IMR-90 (cell line): Measurements from ENCODE around the gene SH3RF2. TPM values are rescaled to one million over a fixed set of nuclear protein-coding genes. Genes with fewer than 3 reads are reported as not detected.

Experiments used
- ATAC-seq: fragments of 200-7000 bp; cut with Tn5 transposase; 2 replicates; pipeline ENCODE4 v1.9.1; 2020; ENCODE audit warnings: low read depth, mild to moderate bottlenecking, moderate library complexity
- BruUV-seq: library from RNA; stranded (reverse); fragments of 400-500 nt; replicated peaks from 2 replicates; lab custom pipeline; 2021; lab: Mats Ljungman, UMichigan
- CTCF ChIA-PET: fragments of 300-600 bp; formaldehyde crosslinking; extraction: SDS; loops from one replicate; lab custom pipeline; 2021; ENCODE audit warnings: antibody characterized with exemption; lab: Yijun Ruan, JAX
- POLR2A ChIA-PET: fragments of 300-600 bp; sonication (Branson Sonifier 250); formaldehyde crosslinking; loops from one replicate; lab custom pipeline; 2022; ENCODE audit warnings: antibody characterized with exemption; ENCODE audit not compliant: unreplicated experiment; lab: Charles Lee
- DNase-seq: peaks from one replicate; pipeline ENCODE4 v3.0.0; 2013
- H2AFZ ChIP-seq: replicated peaks from 2 replicates; pipeline ENCODE3; 2013; ENCODE audit warnings: low read length, mild to moderate bottlenecking; ENCODE audit not compliant: poor library complexity
- H2AK5ac ChIP-seq: 2 replicates; pipeline ENCODE4 v1.6.1; 2013; ENCODE audit warnings: low read depth, low read length, inconsistent platforms
- H2AK9ac ChIP-seq: replicated peaks from 2 replicates; pipeline ENCODE3; 2013; ENCODE audit warnings: mild to moderate bottlenecking, low read depth, low read length, moderate library complexity; ENCODE audit not compliant: poor library complexity
- H2BK120ac ChIP-seq: 2 replicates; pipeline ENCODE4 v1.6.1; 2013; ENCODE audit warnings: low read depth, low read length, inconsistent platforms
- H2BK15ac ChIP-seq: 3 replicates; pipeline ENCODE4 v1.6.1; 2013; ENCODE audit warnings: low read depth, low read length, inconsistent platforms
- H2BK20ac ChIP-seq: 2 replicates; pipeline ENCODE4 v1.6.1; 2013; ENCODE audit warnings: low read depth, mild to moderate bottlenecking, inconsistent platforms, low read length, moderate library complexity
- H2BK5ac ChIP-seq: 2 replicates; pipeline ENCODE4 v1.6.1; 2013; ENCODE audit warnings: mild to moderate bottlenecking, low read depth, low read length, inconsistent platforms; ENCODE audit not compliant: poor library complexity, severe bottlenecking
- H3K14ac ChIP-seq: replicated peaks from 2 replicates; pipeline ENCODE4 v1.6.1; 2013; ENCODE audit warnings: low read depth, low read length, inconsistent platforms
- H3K18ac ChIP-seq: 2 replicates; pipeline ENCODE4 v1.6.1; 2013; ENCODE audit warnings: low read depth, low read length, control low read depth
- H3K23ac ChIP-seq: 2 replicates; pipeline ENCODE4 v1.6.1; 2013; ENCODE audit warnings: low read depth, low read length, inconsistent platforms
- H3K27ac ChIP-seq: 2 replicates; pipeline ENCODE4 v1.5.1; 2013; ENCODE audit warnings: mild to moderate bottlenecking, control low read depth, low read length; ENCODE audit not compliant: insufficient read depth
- H3K27me3 ChIP-seq: 2 replicates; pipeline ENCODE4 v1.6.1; 2013; ENCODE audit warnings: low read length; ENCODE audit not compliant: control insufficient read depth, insufficient read depth
- H3K36me3 ChIP-seq: 2 replicates; pipeline ENCODE4 v1.6.1; 2013; ENCODE audit warnings: low read length, mixed read lengths; ENCODE audit not compliant: control insufficient read depth, insufficient read depth
- H3K4ac ChIP-seq: 2 replicates; pipeline ENCODE4 v1.6.1; 2013; ENCODE audit warnings: low read depth, low read length, inconsistent platforms
- H3K4me1 ChIP-seq: 2 replicates; pipeline ENCODE4 v1.6.1; 2013; ENCODE audit warnings: low read length, mixed read lengths; ENCODE audit not compliant: control insufficient read depth, insufficient read depth
- H3K4me2 ChIP-seq: 2 replicates; pipeline ENCODE4 v1.6.1; 2013; ENCODE audit warnings: low read depth, mild to moderate bottlenecking, control low read depth, low read length, moderate library complexity
- H3K4me3 ChIP-seq: 2 replicates; pipeline ENCODE4 v1.5.1; 2013; ENCODE audit warnings: low read depth, mild to moderate bottlenecking, control low read depth, low read length, moderate library complexity; ENCODE audit not compliant: insufficient read depth
- H3K56ac ChIP-seq: 2 replicates; pipeline ENCODE4 v1.6.1; 2013; ENCODE audit warnings: low read length, inconsistent platforms; ENCODE audit not compliant: insufficient read depth; ENCODE audit errors: extremely low read depth
- H3K79me1 ChIP-seq, 2 experiments: 2 replicates each; pipeline ENCODE4 v1.6.1; 2013; ENCODE audit warnings: low read length in 2 of 2, inconsistent platforms in 1 of 2, low read depth in 1 of 2
- H3K9ac ChIP-seq: 2 replicates; pipeline ENCODE4 v1.6.1; 2013; ENCODE audit warnings: low read depth, low read length, control low read depth
- H3K9me1 ChIP-seq: 2 replicates; pipeline ENCODE4 v1.6.1; 2013; ENCODE audit warnings: low read length, inconsistent platforms; ENCODE audit not compliant: insufficient read depth
- H3K9me3 ChIP-seq: 2 replicates; pipeline ENCODE4 v1.6.1; 2013; ENCODE audit warnings: low read length; ENCODE audit not compliant: control insufficient read depth, insufficient read depth
- H4K20me1 ChIP-seq: 2 replicates; pipeline ENCODE4 v1.6.1; 2013; ENCODE audit warnings: low read length, inconsistent platforms; ENCODE audit not compliant: insufficient read depth
- H4K5ac ChIP-seq: 2 replicates; pipeline ENCODE4 v1.6.1; 2013; ENCODE audit warnings: mild to moderate bottlenecking, low read depth, low read length, control low read depth
- H4K8ac ChIP-seq, 2 experiments: 2 replicates each; pipeline ENCODE4 v1.6.1; 2013; ENCODE audit warnings: low read depth in 2 of 2, low read length in 2 of 2, control low read depth in 1 of 2, inconsistent platforms in 1 of 2
- H4K91ac ChIP-seq: 2 replicates; pipeline ENCODE4 v1.6.1; 2013; ENCODE audit warnings: low read depth, low read length, inconsistent platforms; ENCODE audit not compliant: insufficient read depth
- BHLHE40 ChIP-seq: fragments of 150-350 bp; IDR thresholded peaks from 2 replicates; pipeline ENCODE4 v1.6.1; 2016; ENCODE audit warnings: mild to moderate bottlenecking, low read depth, low read length
- CEBPB ChIP-seq: IDR thresholded peaks from 2 replicates; pipeline ENCODE4 v1.6.1; 2012; ENCODE audit warnings: low read depth, low read length, improper control_type of control experiment
- CHD1 ChIP-seq: IDR thresholded peaks from 2 replicates; pipeline ENCODE4 v1.6.1; 2012; ENCODE audit warnings: low read depth, low read length, improper control_type of control experiment
- ELK1 ChIP-seq: fragments of 150-350 bp; IDR thresholded peaks from 2 replicates; pipeline ENCODE4 v1.6.1; 2016; ENCODE audit warnings: low read depth, mild to moderate bottlenecking, low read length, moderate library complexity, borderline replicate concordance
- FOS ChIP-seq: fragments of 150-350 bp; IDR thresholded peaks from 2 replicates; pipeline ENCODE4 v1.6.1; 2016; ENCODE audit warnings: low read depth, low read length
- MAFK ChIP-seq: IDR thresholded peaks from 2 replicates; pipeline ENCODE4 v1.6.1; 2012; ENCODE audit warnings: low read depth, low read length, improper control_type of control experiment
- MAZ ChIP-seq: IDR thresholded peaks from 2 replicates; pipeline ENCODE4 v1.6.1; 2012; ENCODE audit warnings: low read depth, mild to moderate bottlenecking, low read length, improper control_type of control experiment, moderate library complexity, borderline replicate concordance
- MXI1 ChIP-seq: IDR thresholded peaks from 2 replicates; pipeline ENCODE4 v1.6.1; 2012; ENCODE audit warnings: low read depth, mild to moderate bottlenecking, low read length, moderate library complexity, borderline replicate concordance
- NFE2L2 ChIP-seq: fragments of 150-350 bp; IDR thresholded peaks from 2 replicates; pipeline ENCODE4 v1.6.1; 2016; ENCODE audit warnings: low read depth, mild to moderate bottlenecking, low read length
- POLR2A ChIP-seq: IDR thresholded peaks from 2 replicates; pipeline ENCODE4 v1.6.1; 2012; ENCODE audit warnings: mild to moderate bottlenecking, low read depth, low read length
- RAD21 ChIP-seq: IDR thresholded peaks from 2 replicates; pipeline ENCODE4 v1.6.1; 2012; ENCODE audit warnings: low read length, improper control_type of control experiment
- RCOR1 ChIP-seq: IDR thresholded peaks from 2 replicates; pipeline ENCODE4 v1.6.1; 2012; ENCODE audit warnings: mild to moderate bottlenecking, low read length, improper control_type of control experiment; ENCODE audit not compliant: insufficient replicate concordance
- RFX5 ChIP-seq: IDR thresholded peaks from 2 replicates; pipeline ENCODE4 v1.8.0; 2012; ENCODE audit warnings: low read depth, mild to moderate bottlenecking, low read length, moderate library complexity
- SMC3 ChIP-seq: fragments of 150-350 bp; IDR thresholded peaks from 2 replicates; pipeline ENCODE4 v1.6.1; 2016; ENCODE audit warnings: low read depth, mild to moderate bottlenecking, antibody characterized with exemption, low read length, moderate library complexity
- WGBS, 2 experiments: methylation state at CpG; one replicate each; pipeline versions ENCODE4 v1.1.5 to v1.1.7; 2013; ENCODE audit warnings: missing lambda C conversion rate in 2 of 2; ENCODE audit not compliant: insufficient read length in 1 of 2; ENCODE audit errors: extremely low coverage in 2 of 2; 5-methylcytosine and 5-hydroxymethylcytosine counted together
- dilution Hi-C: fragments of 300-500 bp; cut with HindIII; formaldehyde crosslinking; loops from one replicate; pipeline ENCODE4 v1.14.3; 2018; ENCODE audit warnings: low sequenced_read_pairs; ENCODE audit not compliant: unreplicated experiment
- in situ Hi-C: fragments of 300-500 bp; cut with MboI; formaldehyde crosslinking; loops from 3 replicates; pipeline ENCODE4 v1.14.3; 2019; ENCODE audit warnings: low sequenced_read_pairs, inconsistent platforms, mixed read lengths
- intact Hi-C: fragments of 100-400 bp; cut with micrococcal nuclease; formaldehyde crosslinking; loops from 2 replicates; pipeline ENCODE4 v1.10.0; 2022
- polyA plus RNA-seq, 3 experiments: library from polyadenylated mRNA; depleted of rRNA; stranded (reverse); fragments of >200 nt; gene quantifications; 2 replicates each; pipeline ENCODE4 v1.2.3, GENCODE V29; 2012; ENCODE audit warnings: low replicate concordance in 1 of 3
- total RNA-seq: library from RNA; depleted of rRNA; stranded (reverse); fragments of >200 nt; gene quantifications from 2 replicates; pipeline ENCODE4 v1.2.3, GENCODE V29; 2012
- TF ChIP-seq, protein P1 (sequence below): fragments of 150-350 bp; IDR thresholded peaks from 2 replicates; pipeline ENCODE4 v1.6.1; 2017; ENCODE audit warnings: mild to moderate bottlenecking, antibody characterized with exemption, low read length, low read depth
- TF ChIP-seq, protein P2 (sequence below): conservative IDR thresholded peaks from 2 replicates; pipeline ENCODE4 v1.5.1; 2012; ENCODE audit warnings: mild to moderate bottlenecking, low read depth, low read length, improper control_type of control experiment

The SH3RF2 gene
- total and polyA plus RNA-seq, 2 of the 4 experiments (the other 2 are of a cell fraction) = 1.3 to 1.7 TPM

DNA sequence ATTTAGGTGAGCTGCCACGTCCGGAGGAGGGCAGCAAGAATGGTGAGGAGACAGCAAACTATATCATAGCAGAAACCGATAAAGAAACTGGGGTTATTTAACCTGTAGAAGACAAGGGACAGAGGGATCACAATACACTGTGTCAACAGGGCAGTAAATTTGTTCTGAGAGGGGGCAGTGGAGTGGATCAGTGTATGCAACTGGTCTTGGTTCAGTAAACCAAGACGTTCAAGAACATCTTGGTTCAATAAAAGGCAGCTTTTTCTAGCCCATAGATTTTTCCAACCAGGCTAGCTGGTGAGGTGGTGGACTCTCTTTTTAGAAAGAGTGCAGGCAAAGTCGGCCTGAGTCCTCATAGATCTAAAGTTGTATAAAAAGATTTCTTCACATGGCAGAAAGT, 113.7 kb downstream of the SH3RF2 start:
- WGBS, 2 experiments = no CpG with 5 or more reads among the region's 5 CpGs
- Histone ChIP-seq H3K9me3 (no peaks in the 10 kb centered on the region), H3K79me1 (no peaks in the 10 kb centered on the region), H3K36me3 (no peaks in the 10 kb centered on the region), H2BK120ac (no peak overlapping the region; the same call in 1 of the 2 replicates), H3K27ac (no peak overlapping the region), H3K27me3 (no peaks in the 10 kb centered on the region), H3K4me3 (no peak overlapping the region), H4K20me1 (no peaks in the 10 kb centered on the region), H2AK5ac (no peak overlapping the region), H3K9ac (no peak overlapping the region), H3K23ac (no peak overlapping the region), H2AFZ (no peak overlapping the region), H4K91ac (no peak overlapping the region), H4K8ac (no peak overlapping the region), H3K14ac (no peak overlapping the region), H2BK15ac (no peak overlapping the region), H3K18ac (no peak overlapping the region), H2BK5ac (no peak overlapping the region), H3K4ac (no peak overlapping the region; the same call in 1 of the 2 replicates), H3K4me1 (no peaks in the 10 kb centered on the region), H4K5ac (no peak overlapping the region), H3K56ac (no peak overlapping the region), H3K4me2 (no peak overlapping the region), H2AK9ac (no peak overlapping the region), H3K9me1 (no peaks in the 10 kb centered on the region), H2BK20ac (no peak overlapping the region; the same call in 1 of the 2 replicates)
- BruUV-seq = no TSS peak
- dilution Hi-C loops = no loop called here
- DNase-seq = no peak
- ChIA-PET CTCF (interaction anchor here (0.9 kb wide), 1 partner anchor 10 kb away, joined by 4 read pairs; no protein-coding TSS in a partner anchor), POLR2A (no interaction called here)
- intact Hi-C loops = no loop called here
- in situ Hi-C loops = loop anchor here (10.0 kb wide), 3 partner anchors 215 to 1845 kb away; partner anchors contain the start of gene PRELID2
- TF ChIP-seq SMC3 (no peak), CEBPB (no peak), NFE2L2 (no peak), RFX5 (no peak), BHLHE40 (no peak), RCOR1 (no peak), MXI1 (no peak), CHD1 (no peak), MAFK (no peak), MAZ (no peak), ELK1 (no peak), FOS (no peak), POLR2A (no peak), RAD21 (no peak)
- TF ChIP-seq, protein P1, sequence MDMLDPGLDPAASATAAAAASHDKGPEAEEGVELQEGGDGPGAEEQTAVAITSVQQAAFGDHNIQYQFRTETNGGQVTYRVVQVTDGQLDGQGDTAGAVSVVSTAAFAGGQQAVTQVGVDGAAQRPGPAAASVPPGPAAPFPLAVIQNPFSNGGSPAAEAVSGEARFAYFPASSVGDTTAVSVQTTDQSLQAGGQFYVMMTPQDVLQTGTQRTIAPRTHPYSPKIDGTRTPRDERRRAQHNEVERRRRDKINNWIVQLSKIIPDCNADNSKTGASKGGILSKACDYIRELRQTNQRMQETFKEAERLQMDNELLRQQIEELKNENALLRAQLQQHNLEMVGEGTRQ = no peak
- TF ChIP-seq, protein P2, sequence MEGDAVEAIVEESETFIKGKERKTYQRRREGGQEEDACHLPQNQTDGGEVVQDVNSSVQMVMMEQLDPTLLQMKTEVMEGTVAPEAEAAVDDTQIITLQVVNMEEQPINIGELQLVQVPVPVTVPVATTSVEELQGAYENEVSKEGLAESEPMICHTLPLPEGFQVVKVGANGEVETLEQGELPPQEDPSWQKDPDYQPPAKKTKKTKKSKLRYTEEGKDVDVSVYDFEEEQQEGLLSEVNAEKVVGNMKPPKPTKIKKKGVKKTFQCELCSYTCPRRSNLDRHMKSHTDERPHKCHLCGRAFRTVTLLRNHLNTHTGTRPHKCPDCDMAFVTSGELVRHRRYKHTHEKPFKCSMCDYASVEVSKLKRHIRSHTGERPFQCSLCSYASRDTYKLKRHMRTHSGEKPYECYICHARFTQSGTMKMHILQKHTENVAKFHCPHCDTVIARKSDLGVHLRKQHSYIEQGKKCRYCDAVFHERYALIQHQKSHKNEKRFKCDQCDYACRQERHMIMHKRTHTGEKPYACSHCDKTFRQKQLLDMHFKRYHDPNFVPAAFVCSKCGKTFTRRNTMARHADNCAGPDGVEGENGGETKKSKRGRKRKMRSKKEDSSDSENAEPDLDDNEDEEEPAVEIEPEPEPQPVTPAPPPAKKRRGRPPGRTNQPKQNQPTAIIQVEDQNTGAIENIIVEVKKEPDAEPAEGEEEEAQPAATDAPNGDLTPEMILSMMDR = no peak
- ATAC-seq = no peak
